CD4-positive, alpha-beta memory T cell (primary cell): ENCODE results near the gene NBAS. TPM values are rescaled to one million over a fixed set of nuclear protein-coding genes. Genes with fewer than 3 reads are reported as not detected.
A peak's percentile ranks its signal among the peaks of the same experiment; 100 is the strongest.
"Not testable (repeated sequence)": the region's sequence is repeated elsewhere in the genome, so short reads cannot be mapped to it uniquely, and the experiment has no call there.

ENCODE experiments used
- CTCF ChIA-PET: fragments of 350-600 bp; sonication (Branson Sonifier 250); formaldehyde crosslinking; loops from one replicate; lab custom pipeline; 2021; ENCODE audit warnings: inconsistent platforms; ENCODE audit not compliant: partially characterized antibody; lab: Charles Lee
- POLR2A ChIA-PET: fragments of 350-600 bp; sonication (Branson Sonifier 250); formaldehyde crosslinking; loops from one replicate; lab custom pipeline; 2021; ENCODE audit not compliant: partially characterized antibody; lab: Charles Lee
- DNase-seq, 5 donors: peaks; one replicate each; pipeline versions ENCODE4 v3.0.0 to v3.0.0-alpha.2; 2020 to 2022; ENCODE audit warnings: mixed read lengths in 1 of 5
- H3K27ac ChIP-seq: one replicate; pipeline ENCODE4 v1.7.0; 2013; ENCODE audit warnings: low read depth, low read length
- H3K27me3 ChIP-seq: 2 replicates; pipeline ENCODE4 v1.7.0; 2013; ENCODE audit warnings: mild to moderate bottlenecking, low read length, moderate library complexity; ENCODE audit not compliant: insufficient read depth
- H3K36me3 ChIP-seq: 2 replicates; pipeline ENCODE4 v1.7.0; 2013; ENCODE audit warnings: mild to moderate bottlenecking, low read length, moderate library complexity; ENCODE audit not compliant: insufficient read depth
- H3K4me1 ChIP-seq: 2 replicates; pipeline ENCODE4 v1.7.0; 2013; ENCODE audit warnings: mild to moderate bottlenecking, low read length, moderate library complexity; ENCODE audit not compliant: insufficient read depth
- H3K4me3 ChIP-seq, 2 donors: one replicate each; pipeline ENCODE4 v1.7.0; 2013; ENCODE audit warnings: low read length in 2 of 2, mild to moderate bottlenecking in 1 of 2
- H3K9me3 ChIP-seq, 2 donors: one replicate each; pipeline ENCODE4 v1.7.0; 2013; ENCODE audit warnings: low read length in 2 of 2, control low read depth in 1 of 2; ENCODE audit not compliant: control insufficient read depth in 1 of 2
- H3K27ac Mint-ChIP-seq, 7 donors: one replicate each; pipeline ENCODE4 v1.8.0; 2020 to 2021; ENCODE audit warnings: mixed read lengths in 7 of 7, mild to moderate bottlenecking in 6 of 7, inconsistent platforms in 3 of 7, moderate library complexity in 3 of 7
- H3K27me3 Mint-ChIP-seq, 2 donors: one replicate each; pipeline ENCODE4 v1.8.0; 2020 to 2021; ENCODE audit warnings: mixed read lengths in 2 of 2
- H3K36me3 Mint-ChIP-seq, 2 donors: one replicate each; pipeline ENCODE4 v1.8.0; 2020 to 2021; ENCODE audit warnings: mixed read lengths in 2 of 2, inconsistent platforms in 1 of 2, mild to moderate bottlenecking in 1 of 2
- H3K4me1 Mint-ChIP-seq, 4 donors: one replicate each; pipeline ENCODE4 v1.8.0; 2020 to 2021; ENCODE audit warnings: mixed read lengths in 4 of 4, mild to moderate bottlenecking in 1 of 4
- H3K4me3 Mint-ChIP-seq, 8 donors: one replicate each; pipeline ENCODE4 v1.8.0; 2020 to 2021; ENCODE audit warnings: mixed read lengths in 8 of 8, mild to moderate bottlenecking in 7 of 8, moderate library complexity in 6 of 8, inconsistent platforms in 3 of 8
- H3K9me3 Mint-ChIP-seq, 8 donors: one replicate each; pipeline ENCODE4 v1.8.0; 2020 to 2021; ENCODE audit warnings: mixed read lengths in 8 of 8, mild to moderate bottlenecking in 5 of 8, inconsistent platforms in 3 of 8, moderate library complexity in 1 of 8
- intact Hi-C: fragments of 100-400 bp; cut with micrococcal nuclease; formaldehyde crosslinking; loops from one replicate; pipeline ENCODE4 v1.15.1; 2023
- polyA plus RNA-seq, 2 donors: library from polyadenylated mRNA; unstranded; fragments of 300-500 nt; fragmentation: Illumina TruSeq; gene quantifications; one replicate each; pipeline ENCODE4 v1.2.3, GENCODE V29; 2021
- total RNA-seq, 2 experiments: library from RNA; stranded (reverse); gene quantifications; one replicate each; pipeline ENCODE4 v1.2.3, GENCODE V29; 2021

NBAS gene
- total and polyA plus RNA-seq, 4 experiments from 2014 or later, result 16.1 to 37.0 (median 27.1) TPM

DNA sequence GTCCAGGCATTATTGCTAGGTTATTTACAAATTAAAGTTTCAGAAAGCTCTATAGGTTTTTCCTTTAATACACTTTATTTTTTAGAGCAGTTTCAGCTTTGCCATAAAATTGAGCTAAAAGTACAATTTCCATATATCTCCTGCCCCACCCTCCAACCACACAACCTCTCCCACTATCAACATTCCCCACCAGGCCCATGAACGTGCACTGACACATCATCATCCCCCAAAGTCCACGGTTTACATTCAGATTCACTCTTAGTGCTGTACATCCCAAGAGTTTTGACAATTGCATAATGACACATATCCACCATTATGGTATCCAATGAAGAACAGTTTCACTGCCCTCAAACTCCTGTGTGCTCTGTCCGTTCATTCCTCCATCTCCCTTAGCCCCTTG lies 139.4 kb downstream of the NBAS start:
- ChIA-PET POLR2A (no interaction called here), CTCF (interaction anchor here (1.9 kb wide), 1 partner anchor 156 kb away, joined by 4 read pairs; no protein-coding TSS in a partner anchor)
- Histone ChIP-seq H3K27me3 (no peaks in the 10 kb centered on the region), H3K27ac (no peak overlapping the region), H3K4me1 (no peaks in the 10 kb centered on the region), H3K4me3 (no peak overlapping the region), H3K36me3 (peaks cover 13% of the 10 kb centered on the region), H3K9me3 (no peaks in the 10 kb centered on the region)
- Mint-ChIP-seq H3K36me3 (peaks cover 38 to 51% of the 10 kb centered on the region in 2 donors), H3K4me1 (peaks cover 0 to 3% (median 0%) of the 10 kb centered on the region in 4 donors), H3K27me3 (no peaks in the 10 kb centered on the region), H3K27ac (no peak overlapping the region), H3K9me3 (no peaks in the 10 kb centered on the region), H3K4me3 (no peak overlapping the region)
- intact Hi-C loops, result no loop called here
- DNase-seq, result no peak

DNA sequence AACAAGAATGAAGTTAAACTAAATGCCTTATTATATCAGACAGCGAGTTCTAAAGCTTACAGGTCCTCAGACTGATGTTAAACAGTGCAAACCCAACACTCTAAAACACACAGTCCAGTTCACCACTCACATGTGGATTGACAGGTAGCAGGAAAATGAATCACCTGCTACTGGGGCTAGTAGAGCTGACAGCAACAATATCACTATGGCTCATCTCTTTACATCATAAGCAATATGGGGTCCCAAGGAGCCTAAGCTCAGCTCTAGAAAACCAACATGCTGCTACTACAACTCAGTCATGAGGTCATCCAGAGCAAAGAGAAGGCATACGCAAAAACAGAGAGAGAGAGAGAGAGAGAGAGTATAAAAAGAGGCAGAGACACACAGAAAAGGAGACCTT lies 145.4 kb downstream of the NBAS start:
- no peaks in the 10 kb centered on the region for H3K4me1 ChIP-seq
- H3K36me3 Mint-ChIP-seq, result peaks cover 64 to 65% of the 10 kb centered on the region in 2 donors
- CTCF ChIA-PET, result no interaction called here
- H3K27ac ChIP-seq, result no peak overlapping the region
- no peak overlapping the region for H3K27ac Mint-ChIP-seq
- POLR2A ChIA-PET, result no interaction called here
- peaks cover 0 to 3% (median 0%) of the 10 kb centered on the region in 4 donors for H3K4me1 Mint-ChIP-seq
- no peak overlapping the region for H3K4me3 ChIP-seq
- no peak overlapping the region for H3K4me3 Mint-ChIP-seq
- DNase-seq, result no peak
- peaks cover 6% of the 10 kb centered on the region for H3K36me3 ChIP-seq
- no peaks in the 10 kb centered on the region for H3K27me3 ChIP-seq
- H3K27me3 Mint-ChIP-seq, result no peaks in the 10 kb centered on the region
- H3K9me3 Mint-ChIP-seq, result no peaks in the 10 kb centered on the region
- no peaks in the 10 kb centered on the region for H3K9me3 ChIP-seq
- intact Hi-C loops, result no loop called here

DNA sequence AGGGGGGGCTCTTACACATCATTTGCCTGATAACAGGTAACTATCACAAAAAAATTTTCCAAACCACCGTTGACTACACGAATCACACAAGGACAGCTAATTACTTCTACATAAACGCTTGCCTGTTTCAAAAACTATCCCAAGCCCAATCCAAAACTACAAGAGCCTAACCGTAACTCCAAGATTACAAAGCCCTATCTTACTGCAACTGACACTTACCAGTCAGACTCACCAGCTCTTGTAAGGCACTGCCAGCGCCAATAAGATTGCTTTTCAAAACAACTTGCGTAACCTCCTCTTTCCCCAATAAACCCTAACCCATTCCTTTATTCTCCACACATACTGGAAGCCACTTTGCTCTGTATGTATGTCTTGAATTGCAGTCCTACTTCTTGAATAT lies 148.4 kb downstream of the NBAS start:
- no peaks in the 10 kb centered on the region for H3K27me3 Mint-ChIP-seq
- ChIA-PET POLR2A (no interaction called here), CTCF (no interaction called here)
- peaks cover 56 to 62% of the 10 kb centered on the region in 2 donors for H3K36me3 Mint-ChIP-seq
- Histone ChIP-seq H3K27me3 (no peaks in the 10 kb centered on the region), H3K4me3 (no peak overlapping the region), H3K36me3 (peaks cover 6% of the 10 kb centered on the region), H3K9me3 (no peaks in the 10 kb centered on the region), H3K27ac (no peak overlapping the region), H3K4me1 (no peaks in the 10 kb centered on the region)
- intact Hi-C loops, result no loop called here
- H3K4me1 Mint-ChIP-seq, result no peaks in the 10 kb centered on the region
- no peak overlapping the region for H3K4me3 Mint-ChIP-seq
- no peak for DNase-seq
- no peaks in the 10 kb centered on the region for H3K9me3 Mint-ChIP-seq
- H3K27ac Mint-ChIP-seq, result no peak overlapping the region

DNA sequence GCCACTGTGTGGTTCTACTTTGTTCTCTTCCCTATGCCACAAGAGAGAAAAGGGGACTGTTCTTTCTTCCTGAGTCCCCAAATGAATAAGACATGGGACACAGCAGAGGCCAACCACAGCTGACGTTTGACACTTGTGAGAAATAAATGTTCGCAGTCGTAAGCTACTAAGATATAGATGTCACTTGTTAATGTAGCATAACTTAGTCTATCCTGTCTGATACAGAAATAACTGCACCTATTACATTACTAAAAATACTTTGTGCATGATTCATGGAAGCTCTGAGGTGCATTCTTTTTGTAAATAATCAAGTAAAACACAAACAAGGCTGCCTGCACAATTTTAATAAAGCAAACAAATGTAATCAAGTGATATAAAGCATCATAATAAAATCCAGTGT lies 148.8 kb downstream of the NBAS start:
- no peaks in the 10 kb centered on the region for H3K4me1 Mint-ChIP-seq
- H3K9me3 ChIP-seq, result no peaks in the 10 kb centered on the region
- peaks cover 57 to 63% of the 10 kb centered on the region in 2 donors for H3K36me3 Mint-ChIP-seq
- ChIA-PET CTCF (no interaction called here), POLR2A (no interaction called here)
- DNase-seq, result no peak
- H3K4me3 Mint-ChIP-seq, result no peak overlapping the region
- no peaks in the 10 kb centered on the region for H3K4me1 ChIP-seq
- no peak overlapping the region for H3K4me3 ChIP-seq
- no peak overlapping the region for H3K27ac ChIP-seq
- intact Hi-C loops, result no loop called here
- no peaks in the 10 kb centered on the region for H3K9me3 Mint-ChIP-seq
- H3K27me3 ChIP-seq, result no peaks in the 10 kb centered on the region
- H3K27me3 Mint-ChIP-seq, result no peaks in the 10 kb centered on the region
- peaks cover 6% of the 10 kb centered on the region for H3K36me3 ChIP-seq
- H3K27ac Mint-ChIP-seq, result no peak overlapping the region

DNA sequence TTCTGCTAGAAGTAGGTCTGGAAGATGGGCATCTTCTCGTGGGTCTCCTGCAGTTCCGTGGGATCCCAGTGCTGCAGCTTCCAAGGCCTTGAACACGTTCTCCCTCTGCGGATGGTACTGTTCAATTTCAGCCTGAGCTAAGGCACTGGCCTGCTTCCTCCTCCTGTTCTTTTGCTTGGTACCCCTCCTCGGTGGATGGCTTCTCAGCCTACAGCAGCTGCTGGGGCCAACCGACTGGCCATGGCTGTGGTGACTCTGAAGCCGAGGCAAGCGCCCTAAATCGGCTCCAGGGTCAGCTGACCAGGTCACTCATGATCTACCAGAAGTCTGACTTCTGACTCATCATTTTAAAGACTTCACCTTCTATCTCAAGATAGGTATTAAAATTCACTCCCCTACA lies 150.2 kb downstream of the NBAS start:
- no peak overlapping the region for H3K27ac ChIP-seq
- peaks cover 6% of the 10 kb centered on the region for H3K36me3 ChIP-seq
- intact Hi-C loops, result no loop called here
- ChIA-PET POLR2A (no interaction called here), CTCF (no interaction called here)
- Mint-ChIP-seq H3K27ac (no peak overlapping the region), H3K9me3 (no peaks in the 10 kb centered on the region), H3K36me3 (peaks cover 50 to 63% of the 10 kb centered on the region in 2 donors), H3K27me3 (no peaks in the 10 kb centered on the region), H3K4me3 (peak overlapping the region in 1 of 8 donors; percentile 67), H3K4me1 (no peaks in the 10 kb centered on the region)
- H3K27me3 ChIP-seq, result no peaks in the 10 kb centered on the region
- H3K4me1 ChIP-seq, result no peaks in the 10 kb centered on the region
- H3K9me3 ChIP-seq, result no peaks in the 10 kb centered on the region
- no peak for DNase-seq
- no peak overlapping the region for H3K4me3 ChIP-seq

DNA sequence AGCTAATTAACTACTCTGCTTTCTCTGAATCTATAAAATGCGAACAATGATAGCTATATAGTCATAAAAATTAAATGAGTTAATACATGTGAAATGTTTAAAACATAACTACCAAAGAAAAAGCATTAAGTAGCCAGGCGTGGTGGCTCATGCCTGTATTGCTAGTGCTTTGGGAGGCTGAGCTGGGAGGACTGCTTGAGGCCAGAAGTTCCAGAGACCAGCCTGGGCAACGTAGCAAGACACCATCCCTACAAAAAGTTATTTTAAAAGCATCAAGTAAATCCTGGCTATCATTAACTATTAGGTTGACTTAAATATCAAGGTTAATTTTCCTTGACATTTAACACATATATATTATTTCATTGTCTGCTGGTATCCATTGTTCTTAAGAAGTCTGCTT lies 152.4 kb downstream of the NBAS start:
- Histone ChIP-seq H3K4me3 (no peak overlapping the region), H3K9me3 (no peaks in the 10 kb centered on the region), H3K4me1 (no peaks in the 10 kb centered on the region), H3K27ac (no peak overlapping the region), H3K27me3 (no peaks in the 10 kb centered on the region), H3K36me3 (peaks cover 6% of the 10 kb centered on the region)
- CTCF ChIA-PET, result no interaction called here
- no peaks in the 10 kb centered on the region for H3K9me3 Mint-ChIP-seq
- no peak for DNase-seq
- intact Hi-C loops, result no loop called here
- POLR2A ChIA-PET, result no interaction called here
- no peaks in the 10 kb centered on the region for H3K27me3 Mint-ChIP-seq
- no peak overlapping the region for H3K4me3 Mint-ChIP-seq
- H3K4me1 Mint-ChIP-seq, result no peaks in the 10 kb centered on the region
- H3K36me3 Mint-ChIP-seq, result peaks cover 48 to 65% of the 10 kb centered on the region in 2 donors
- H3K27ac Mint-ChIP-seq, result no peak overlapping the region

DNA sequence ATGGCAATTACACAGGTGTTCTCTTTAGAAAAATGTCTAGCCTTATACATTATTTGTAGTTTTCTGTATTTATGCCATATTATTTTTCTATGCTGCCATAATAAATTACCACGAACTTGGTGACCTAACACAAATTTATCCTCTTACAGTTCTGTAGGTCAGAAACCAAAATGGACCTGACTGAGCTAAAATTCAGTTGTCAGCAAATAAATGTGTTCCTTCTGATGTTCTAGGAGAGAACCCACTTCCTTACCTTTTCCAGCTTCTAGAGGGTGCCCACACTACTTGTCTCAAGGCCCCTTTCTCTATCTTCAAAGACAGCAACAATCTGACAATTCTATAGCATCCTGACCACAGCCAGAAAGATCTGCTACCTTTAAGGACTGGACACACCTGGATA lies 153.5 kb downstream of the NBAS start:
- H3K4me3 ChIP-seq, result no peak overlapping the region
- no peak overlapping the region for H3K27ac ChIP-seq
- no peak overlapping the region for H3K4me3 Mint-ChIP-seq
- no peaks in the 10 kb centered on the region for H3K27me3 Mint-ChIP-seq
- no peaks in the 10 kb centered on the region for H3K36me3 ChIP-seq
- peak overlapping the region in 1 of 7 donors; percentile 13 for H3K27ac Mint-ChIP-seq
- ChIA-PET POLR2A (no interaction called here), CTCF (no interaction called here)
- H3K36me3 Mint-ChIP-seq, result peaks cover 38 to 55% of the 10 kb centered on the region in 2 donors
- H3K4me1 Mint-ChIP-seq, result no peaks in the 10 kb centered on the region
- H3K9me3 Mint-ChIP-seq, result no peaks in the 10 kb centered on the region
- no peak for DNase-seq
- intact Hi-C loops, result no loop called here
- H3K27me3 ChIP-seq, result no peaks in the 10 kb centered on the region
- no peaks in the 10 kb centered on the region for H3K9me3 ChIP-seq
- H3K4me1 ChIP-seq, result no peaks in the 10 kb centered on the region

DNA sequence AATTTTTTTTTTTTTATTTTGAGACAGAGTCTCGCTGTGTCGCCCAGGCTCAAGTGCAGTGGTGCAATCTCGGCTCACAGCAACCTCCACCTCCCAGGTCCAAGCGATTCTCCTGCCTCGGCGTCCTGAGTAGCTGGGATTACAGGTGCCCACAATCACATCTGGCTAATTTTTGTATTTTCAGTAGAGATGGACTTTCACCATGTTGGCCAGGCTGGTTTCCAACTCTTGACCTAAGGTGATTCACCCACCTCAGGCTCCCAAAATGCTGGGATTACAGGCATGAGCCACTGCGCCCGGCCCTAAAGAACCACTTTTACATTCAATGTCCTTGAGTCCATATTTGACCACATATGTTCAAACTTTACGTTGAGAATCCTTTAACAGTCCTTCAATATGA lies 156.6 kb downstream of the NBAS start:
- intact Hi-C loops, DNase-seq, H3K4me1 Mint-ChIP-seq, H3K27me3 Mint-ChIP-seq, H3K27me3 ChIP-seq, H3K4me1 ChIP-seq, H3K4me3 ChIP-seq, H3K36me3 ChIP-seq, H3K4me3 Mint-ChIP-seq, H3K27ac Mint-ChIP-seq, POLR2A ChIA-PET, H3K9me3 Mint-ChIP-seq, CTCF ChIA-PET, H3K9me3 ChIP-seq, H3K27ac ChIP-seq: not testable (repeated sequence)
- H3K36me3 Mint-ChIP-seq, result peaks cover 33 to 47% of the 10 kb centered on the region in 2 donors
